GM15510 (cell line): Measurements from ENCODE around the gene AFG1L.

ENCODE experiments used
- POLR2A ChIP-seq: IDR thresholded peaks from 3 replicates; pipeline ENCODE4 v1.6.1; 2011; ENCODE audit warnings: borderline replicate concordance; ENCODE audit not compliant: insufficient read length; ENCODE audit errors: extremely low read depth

AFG1L gene

DNA sequence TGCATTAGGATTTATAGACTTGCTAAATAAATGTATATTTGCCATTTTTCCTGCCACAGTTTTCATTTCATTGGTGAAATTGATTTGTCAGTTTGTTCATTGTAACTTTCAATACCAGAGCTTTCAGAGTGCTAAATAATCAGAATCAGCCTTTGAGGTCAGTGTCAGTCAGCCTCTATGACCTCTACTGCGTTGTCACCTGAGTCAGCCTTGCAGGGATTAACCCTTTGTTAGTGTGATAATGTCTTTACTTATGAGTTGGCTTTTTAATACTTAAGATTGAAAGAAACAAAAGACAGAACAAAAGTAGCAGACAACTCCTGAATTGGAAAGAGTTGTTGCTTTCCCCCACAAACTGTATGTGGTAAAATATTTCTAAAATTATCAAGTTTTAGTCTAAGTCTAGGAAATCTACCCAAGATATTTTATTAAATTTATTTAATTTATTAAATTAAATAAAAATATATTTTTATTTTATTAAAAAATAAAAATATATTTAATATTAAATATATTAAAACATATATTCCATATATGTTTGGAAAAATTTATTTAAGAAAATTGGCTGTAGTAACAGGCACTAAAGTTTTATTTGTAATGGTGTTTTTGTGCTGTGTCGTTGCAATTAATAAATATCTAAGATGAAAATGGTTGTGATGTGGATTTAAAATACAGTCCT lies 125.2 kb downstream of the AFG1L start:
- no peak for TF ChIP-seq POLR2A

DNA sequence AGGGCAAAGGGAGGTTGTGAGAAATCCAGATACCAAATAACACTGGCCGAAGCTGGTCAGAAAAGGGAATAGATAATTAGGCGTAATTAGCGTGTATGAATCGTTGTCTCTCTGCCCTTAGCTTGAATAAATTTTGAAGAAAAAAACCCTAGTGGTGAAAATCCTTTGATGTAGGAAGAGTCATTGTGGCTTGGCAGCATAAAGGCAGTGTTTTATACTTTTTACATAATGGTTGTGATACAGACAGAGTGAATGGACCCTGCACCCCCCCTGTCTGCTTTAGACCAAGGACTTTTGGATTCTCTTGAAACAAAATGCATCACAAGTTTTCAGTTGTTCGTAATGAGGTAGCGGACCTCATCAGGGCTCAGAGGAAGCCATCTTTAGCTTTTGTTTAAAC lies 126.5 kb downstream of the AFG1L start:
- no peak for TF ChIP-seq POLR2A

DNA sequence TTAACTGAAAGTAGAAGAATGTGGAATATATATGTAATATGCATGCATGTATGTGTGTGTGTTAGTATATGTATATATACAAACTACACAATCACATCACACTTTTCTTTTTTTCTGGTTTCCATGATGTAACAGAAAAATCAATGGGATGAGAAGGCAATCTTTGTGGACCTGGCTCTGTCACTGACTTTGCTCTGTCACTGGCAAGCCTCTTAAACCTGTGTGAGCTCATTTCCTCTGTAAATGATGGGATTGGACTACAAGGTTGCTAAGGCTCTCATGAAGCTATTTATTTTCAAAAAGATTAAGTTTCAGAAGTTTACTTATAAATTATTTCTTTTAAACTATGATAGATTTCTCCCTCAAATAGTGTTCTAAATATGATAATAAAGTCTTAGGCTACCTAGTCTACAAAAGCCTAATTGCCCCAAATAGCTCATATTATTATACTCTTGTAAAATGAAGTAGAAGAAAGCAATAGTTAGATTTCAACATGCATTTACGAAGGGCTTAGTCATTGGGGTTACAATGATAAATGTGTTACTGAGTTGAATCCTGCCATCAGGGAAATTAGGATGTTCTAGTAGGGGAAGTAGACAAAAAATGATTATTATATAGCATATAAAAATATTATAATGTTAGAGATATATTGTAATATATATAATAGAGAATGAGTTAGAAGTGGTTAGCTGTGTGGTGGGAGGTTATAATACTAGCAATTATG lies 129.3 kb downstream of the AFG1L start:
- no peak for TF ChIP-seq POLR2A

DNA sequence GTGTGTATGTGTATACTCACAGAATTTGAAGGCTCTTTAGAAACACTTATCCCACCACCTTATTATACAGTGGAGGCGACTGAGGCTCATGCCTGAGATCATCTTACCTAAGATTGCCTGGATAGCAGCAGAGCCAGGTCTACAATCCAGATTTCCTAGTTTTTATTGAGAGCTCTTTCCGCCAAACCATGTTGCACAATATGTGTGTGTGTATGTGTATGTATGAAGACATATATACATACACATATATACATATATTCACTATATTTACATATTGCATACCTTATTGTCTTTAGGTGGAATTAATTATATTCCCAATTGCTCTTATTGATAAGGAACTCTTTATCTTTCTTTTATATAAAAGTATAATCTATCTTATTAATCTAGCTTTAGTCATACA lies 130.6 kb downstream of the AFG1L start:
- TF ChIP-seq POLR2A, result no peak

DNA sequence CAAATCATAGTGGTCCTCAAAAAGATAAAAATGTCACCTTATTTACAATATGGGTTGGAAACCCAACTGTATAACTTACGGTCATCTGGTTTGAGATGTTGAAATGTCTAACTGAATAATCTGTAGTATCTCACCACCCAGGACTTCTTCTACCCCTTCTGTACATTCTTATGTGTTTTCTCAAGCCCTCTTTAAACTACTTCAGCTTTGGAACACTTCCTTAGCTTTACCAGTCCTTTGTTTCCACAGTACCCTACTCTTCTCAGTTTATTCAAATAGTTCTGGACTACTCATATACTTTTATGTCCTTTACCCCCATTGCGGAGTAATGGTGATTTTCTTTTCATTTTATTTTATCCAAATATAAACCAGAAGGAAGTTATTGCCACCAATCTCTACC lies 137.3 kb downstream of the AFG1L start:
- TF ChIP-seq POLR2A, result no peak

DNA sequence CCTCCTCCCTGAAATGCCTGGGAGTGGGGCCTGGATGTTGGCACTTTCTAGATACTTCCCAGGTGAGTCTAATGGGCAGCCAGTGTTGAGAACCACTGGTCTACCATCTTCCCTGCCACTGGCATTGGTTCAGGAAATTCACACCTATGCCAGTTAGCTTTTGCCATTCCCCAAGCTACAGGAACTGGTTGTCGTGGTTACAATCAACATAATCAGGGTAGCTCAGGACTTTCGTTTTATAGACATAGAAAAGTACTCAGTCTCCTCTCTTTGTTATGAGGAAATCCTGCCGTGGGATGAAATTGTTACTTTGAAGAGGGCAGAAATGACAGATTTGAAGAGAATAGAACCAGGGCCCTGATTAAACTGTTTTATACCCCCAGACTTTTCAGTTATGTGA lies 137.9 kb downstream of the AFG1L start:
- no peak for TF ChIP-seq POLR2A

DNA sequence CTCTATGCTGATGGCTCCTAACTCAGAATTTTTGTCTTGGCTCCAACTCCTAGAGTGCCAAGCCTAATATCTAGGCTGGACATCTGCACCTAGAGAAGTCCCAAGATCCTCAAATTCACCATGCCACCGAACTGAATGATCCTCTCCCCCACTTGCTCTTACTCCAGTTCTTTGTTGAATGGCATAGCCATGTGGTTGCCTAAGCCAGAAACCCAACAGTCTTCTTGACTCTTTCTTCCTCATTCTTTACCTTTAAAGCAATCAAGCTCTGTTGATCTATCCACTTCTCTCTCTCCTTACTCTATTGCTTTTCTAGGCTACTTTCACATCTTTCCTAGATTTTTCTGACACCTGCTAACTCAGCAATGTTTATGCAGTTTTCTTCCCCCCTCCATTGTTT lies 139.4 kb downstream of the AFG1L start:
- TF ChIP-seq POLR2A, result no peak

DNA sequence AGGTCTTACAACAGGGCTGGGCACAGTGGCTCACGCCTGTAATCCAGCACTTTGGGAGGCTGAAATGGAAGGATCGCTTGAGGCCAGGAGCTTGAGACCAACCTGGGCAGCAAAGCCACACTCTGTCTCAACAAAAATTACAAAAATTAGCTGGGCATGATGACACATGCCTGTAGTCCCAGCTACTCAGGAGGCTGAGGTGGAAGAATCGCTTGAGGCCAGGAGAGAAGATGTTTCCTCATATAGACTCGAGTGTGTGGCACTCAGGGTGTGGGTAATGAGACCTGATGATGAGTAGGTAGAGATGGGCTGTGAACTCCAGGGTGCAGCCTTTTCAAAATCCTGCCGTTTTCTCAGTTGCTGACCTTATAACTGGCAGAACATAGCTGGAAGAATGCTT lies 140.5 kb downstream of the AFG1L start:
- TF ChIP-seq POLR2A, result no peak

DNA sequence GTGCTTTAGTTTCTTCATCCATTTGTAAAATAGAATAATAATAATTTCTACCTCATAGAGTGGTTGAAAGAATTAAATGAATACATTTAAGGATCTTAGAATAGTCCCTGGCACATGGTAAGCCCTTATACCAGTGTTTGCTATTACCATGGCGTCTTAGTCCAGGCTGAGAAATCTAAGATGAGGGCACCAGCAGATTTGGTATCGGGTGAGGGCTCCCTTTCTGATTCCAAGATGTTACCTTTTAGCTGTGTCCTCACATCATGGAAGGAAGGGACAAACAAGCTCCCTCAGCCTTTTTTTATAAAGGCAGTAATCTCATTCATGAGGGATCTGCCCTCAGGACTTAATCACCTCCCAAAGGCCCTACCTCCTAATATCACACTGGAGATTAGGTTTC lies 141.9 kb downstream of the AFG1L start:
- no peak for TF ChIP-seq POLR2A

DNA sequence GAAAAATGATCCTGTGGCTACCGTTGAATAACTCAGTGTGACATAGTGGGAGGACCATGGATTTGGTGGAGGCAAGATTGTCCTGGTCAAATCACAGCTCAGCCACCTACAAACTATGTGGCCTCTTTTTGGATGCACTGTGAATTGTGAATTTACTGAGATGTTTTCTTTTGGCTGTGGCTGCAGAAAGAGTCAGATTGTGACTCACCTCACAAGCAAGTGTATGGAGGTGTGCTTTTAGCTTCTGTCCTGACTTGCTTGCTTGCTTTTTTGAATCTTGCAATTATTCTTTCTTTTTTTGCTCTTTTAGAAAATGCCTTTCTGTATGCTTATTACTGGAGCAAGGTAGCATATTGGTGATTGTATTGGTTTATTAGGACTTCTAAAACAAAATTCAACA lies 143.0 kb downstream of the AFG1L start:
- TF ChIP-seq POLR2A, result no peak

DNA sequence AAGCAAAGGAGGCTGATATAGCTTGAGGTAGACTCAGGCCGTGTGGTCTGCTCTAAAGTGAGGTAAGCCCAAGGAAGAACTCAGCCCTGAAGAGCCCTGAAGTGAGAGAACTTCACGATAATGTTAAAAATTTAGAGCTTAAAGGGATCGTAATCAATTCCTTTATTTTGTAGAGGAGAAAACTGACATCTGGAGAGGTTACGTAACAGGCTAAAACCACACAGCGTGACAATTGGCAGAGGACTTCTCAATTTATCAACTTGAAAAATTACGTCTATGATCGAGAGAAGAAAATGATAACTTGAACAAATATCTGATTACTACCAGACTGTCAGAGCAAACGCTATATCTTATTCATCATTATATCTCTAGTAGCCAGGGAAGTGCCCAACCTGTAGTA lies 144.1 kb downstream of the AFG1L start:
- TF ChIP-seq POLR2A, result no peak

DNA sequence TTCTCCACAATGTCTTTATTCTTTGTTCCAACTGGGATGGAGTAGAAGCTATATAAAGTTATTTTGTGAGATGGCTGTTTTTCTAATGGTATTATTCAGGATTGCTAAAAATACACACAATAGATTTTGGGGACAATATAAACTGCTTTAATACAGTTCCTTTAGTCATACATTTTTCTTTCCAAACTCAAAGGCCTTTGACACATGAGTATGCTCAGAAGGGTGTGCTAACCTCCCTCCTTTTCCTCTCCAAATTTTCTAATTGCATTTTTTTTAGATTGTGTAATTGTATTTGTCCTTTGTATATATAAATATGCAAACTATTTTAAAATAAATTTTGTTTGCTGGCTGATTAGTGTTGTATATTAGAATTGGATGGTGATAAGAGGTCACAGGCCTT lies 146.3 kb downstream of the AFG1L start:
- no peak for TF ChIP-seq POLR2A

DNA sequence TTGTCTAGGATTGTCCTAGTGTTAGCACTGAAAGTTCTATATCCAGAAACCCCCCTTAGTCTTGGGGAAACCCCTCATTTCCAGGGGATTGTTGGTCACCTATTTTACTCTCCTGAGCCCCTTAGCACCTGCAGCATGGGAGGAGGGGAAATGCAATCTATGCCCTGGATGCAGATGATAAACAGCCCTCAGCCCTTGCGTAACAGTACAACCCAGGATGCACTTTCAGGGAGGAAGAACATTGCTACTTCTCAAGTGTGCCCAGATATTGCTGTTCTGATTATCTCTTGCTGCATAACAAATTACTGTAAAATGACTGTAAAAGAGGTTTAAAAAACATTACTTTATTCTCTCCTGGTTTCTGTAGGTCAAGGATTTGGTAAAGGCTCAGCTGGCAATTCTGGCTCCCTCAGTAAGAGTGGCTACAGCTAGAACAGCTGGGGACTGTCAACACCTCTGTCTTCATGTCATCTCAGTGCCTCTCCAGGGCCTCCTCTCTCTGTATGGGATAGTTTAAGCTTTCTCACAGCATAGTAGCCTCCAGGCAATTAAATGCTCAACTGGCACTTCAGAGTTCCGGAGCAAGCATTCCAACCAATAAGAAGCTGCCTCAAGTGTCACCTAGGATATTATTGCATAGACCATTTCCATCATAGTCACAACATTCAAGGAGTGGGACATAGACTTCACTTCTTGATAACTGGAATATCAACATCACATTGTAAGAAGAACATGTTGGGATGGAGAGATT lies 148.1 kb downstream of the AFG1L start:
- TF ChIP-seq POLR2A, result no peak

DNA sequence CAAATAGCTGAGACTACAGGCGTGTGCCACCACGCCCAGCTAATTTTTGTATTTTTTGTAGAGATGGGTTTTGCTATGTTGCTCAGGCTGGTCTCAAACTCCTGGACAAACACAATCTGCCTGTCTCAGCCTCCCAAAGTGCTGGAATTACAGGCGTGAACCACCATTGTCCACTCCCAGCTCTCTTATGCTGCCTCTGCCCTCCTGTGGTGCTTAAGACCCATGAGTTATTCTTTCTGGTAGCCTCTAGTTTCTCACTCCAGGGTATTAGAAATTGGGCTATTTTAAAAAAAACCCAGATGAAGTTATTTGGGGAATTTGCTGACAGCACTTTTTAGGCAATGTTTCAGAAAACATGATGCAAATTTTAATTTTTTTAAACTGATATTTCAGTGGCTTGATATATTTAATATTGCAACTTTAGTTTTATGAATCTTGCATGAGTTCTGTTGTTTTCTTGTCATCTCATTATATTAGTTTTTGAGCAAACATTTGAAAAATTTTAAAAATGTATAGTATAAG lies 151.8 kb downstream of the AFG1L start:
- no peak for TF ChIP-seq POLR2A

DNA sequence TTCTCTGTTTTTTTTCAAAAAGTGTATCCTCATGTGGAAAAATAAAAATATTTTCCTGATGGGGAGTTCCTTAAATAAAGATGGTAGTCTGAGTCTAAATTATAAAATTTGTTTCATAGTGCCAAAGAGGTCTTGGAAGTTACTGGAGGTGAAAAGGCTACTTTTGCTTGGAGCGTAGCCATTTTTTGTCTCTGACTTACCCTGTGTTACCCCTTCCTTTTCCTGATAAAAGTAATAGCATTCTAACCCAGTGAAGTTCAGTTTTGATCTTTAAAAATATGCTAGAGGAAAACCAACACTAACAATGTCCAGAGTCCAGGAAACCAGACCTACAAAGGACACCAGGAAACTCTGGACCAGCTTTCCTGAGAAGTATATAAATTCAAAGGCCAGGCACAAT lies 153.6 kb downstream of the AFG1L start:
- no peak for TF ChIP-seq POLR2A
